ENCODE results near the gene FXYD7.
"Not testable (repeated sequence)": the region's sequence is repeated elsewhere in the genome, so short reads cannot be mapped to it uniquely, and the experiment has no call there.

Gene FXYD7

DNA sequence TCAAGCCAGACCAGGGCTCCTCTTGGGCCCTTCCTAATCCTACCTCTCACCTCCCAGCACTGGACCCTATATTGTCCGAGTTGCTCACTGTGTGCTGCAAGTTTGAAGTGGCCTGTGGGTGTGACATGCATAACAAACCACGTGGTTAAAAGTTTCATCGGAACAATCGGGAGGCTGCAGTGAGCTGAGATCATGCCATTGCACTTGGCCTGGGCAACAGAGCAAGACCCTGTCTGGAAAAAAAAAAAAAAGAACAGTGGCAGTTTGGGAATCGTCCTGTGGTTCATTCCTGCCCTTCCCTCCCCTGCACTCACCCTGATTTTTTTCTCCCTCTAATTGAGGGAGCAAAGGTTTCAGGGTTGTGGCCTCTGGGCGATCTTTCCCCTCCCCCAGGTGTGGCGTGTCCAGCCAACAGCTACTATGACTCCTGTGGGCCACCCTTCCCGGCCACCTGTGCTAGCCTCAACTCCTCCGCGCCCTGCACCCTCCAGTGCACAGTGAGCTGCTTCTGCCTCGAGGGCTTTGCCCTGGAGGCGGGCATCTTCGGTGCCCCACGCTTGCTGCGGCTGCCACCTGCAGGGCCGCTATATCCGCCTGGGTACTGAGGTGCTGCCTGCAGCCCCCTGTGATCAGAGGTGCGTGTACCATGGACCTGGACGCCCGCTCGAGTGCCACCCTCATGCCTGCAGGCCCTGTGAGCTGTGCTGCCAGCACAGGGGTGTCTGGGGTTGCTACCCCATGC, 43.7 kb upstream of the FXYD7 start:
- in situ Hi-C loops (cut with MboI; ENCODE audit: low pct_unique_long_range_greater_than_20kb, low sequenced_read_pairs, unreplicated experiment), result no loop called here
- TF ChIP-seq, protein P1, sequence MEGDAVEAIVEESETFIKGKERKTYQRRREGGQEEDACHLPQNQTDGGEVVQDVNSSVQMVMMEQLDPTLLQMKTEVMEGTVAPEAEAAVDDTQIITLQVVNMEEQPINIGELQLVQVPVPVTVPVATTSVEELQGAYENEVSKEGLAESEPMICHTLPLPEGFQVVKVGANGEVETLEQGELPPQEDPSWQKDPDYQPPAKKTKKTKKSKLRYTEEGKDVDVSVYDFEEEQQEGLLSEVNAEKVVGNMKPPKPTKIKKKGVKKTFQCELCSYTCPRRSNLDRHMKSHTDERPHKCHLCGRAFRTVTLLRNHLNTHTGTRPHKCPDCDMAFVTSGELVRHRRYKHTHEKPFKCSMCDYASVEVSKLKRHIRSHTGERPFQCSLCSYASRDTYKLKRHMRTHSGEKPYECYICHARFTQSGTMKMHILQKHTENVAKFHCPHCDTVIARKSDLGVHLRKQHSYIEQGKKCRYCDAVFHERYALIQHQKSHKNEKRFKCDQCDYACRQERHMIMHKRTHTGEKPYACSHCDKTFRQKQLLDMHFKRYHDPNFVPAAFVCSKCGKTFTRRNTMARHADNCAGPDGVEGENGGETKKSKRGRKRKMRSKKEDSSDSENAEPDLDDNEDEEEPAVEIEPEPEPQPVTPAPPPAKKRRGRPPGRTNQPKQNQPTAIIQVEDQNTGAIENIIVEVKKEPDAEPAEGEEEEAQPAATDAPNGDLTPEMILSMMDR (IDR thresholded peaks at IDR 0.05; ENCODE audit: extremely low read depth, insufficient read depth, missing control alignments), result no peak
- DNase-seq (ENCODE audit: low spot score), result no peak

DNA sequence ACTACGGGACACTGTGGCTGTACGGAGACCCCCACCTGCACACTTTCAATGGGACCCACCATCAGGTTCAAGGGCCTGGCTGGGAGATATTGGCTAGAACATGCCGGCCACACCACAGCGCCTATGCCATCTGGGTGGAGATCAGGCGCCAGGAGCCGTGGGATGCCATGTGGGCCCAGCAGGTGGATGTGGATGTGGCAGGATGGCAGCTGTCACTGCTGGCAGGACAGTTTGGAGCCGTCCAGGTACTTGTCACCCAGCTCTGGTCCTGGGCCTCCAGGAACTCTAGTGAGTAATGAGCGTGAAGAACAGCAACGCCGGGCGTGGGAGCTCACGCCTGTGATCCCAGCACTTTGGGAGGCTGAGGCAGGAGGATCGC, 43.2 kb upstream of the FXYD7 start:
- no peak for DNase-seq (ENCODE audit: low spot score)
- in situ Hi-C loops (cut with MboI; ENCODE audit: low pct_unique_long_range_greater_than_20kb, low sequenced_read_pairs, unreplicated experiment), result no loop called here
- TF ChIP-seq, protein P1 (IDR thresholded peaks at IDR 0.05; ENCODE audit: extremely low read depth, insufficient read depth, missing control alignments), result no peak

DNA sequence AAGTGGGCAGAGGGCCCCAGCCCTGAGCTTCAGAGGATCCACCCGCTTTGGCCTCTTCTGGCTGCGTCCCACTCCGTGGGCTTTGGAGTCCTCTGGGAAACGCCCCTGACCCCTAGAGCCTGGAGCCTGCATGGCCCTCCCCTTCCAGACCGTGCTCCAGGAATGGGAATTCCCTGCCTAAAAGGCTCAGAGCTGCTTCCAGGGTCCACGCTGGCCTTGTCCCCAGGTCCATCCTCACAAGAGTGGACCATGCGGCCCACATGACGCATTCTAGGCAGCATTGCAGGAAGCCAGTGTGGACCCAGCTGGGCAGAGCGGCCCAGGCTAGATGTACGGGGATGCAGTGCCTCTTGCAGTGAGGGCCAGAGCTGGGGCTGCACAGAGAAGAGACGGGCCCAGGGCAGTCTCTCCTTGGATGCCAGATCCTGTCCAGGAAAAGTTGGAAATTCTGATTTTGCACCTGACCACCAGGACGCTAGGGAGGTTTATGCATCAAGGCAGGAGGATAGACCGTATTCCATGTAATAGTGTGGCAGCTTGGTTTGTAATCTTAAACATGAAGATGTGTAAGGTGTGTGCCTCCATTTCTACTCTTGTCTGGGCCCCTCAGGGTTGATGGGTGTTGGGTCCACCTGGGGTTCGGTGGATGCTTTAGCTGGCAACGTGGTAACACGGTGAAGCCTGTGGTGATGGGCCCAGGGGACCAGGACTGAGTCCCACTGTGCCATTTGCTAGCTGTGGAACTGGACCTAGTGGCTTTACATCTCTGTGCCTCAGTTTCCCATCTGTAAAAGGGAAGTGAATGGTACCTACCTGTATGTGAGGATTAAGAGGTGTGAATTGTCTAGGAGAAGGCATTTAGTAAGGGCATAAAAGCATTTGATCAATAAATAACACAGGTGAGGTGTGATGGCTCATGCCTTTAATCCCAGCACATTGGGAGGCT, 42.2 kb upstream of the FXYD7 start:
- DNase-seq (ENCODE audit: low spot score), result no peak
- in situ Hi-C loops (cut with MboI; ENCODE audit: low pct_unique_long_range_greater_than_20kb, low sequenced_read_pairs, unreplicated experiment), result no loop called here
- TF ChIP-seq, protein P1 (IDR thresholded peaks at IDR 0.05; ENCODE audit: extremely low read depth, insufficient read depth, missing control alignments), result no peak

GRCh38 chr19:35101949-35102348, 41.1 kb upstream of the FXYD7 start:
- DNase-seq (ENCODE audit: low spot score); in situ Hi-C loops (cut with MboI; ENCODE audit: low pct_unique_long_range_greater_than_20kb, low sequenced_read_pairs, unreplicated experiment): not testable (repeated sequence)

DNA sequence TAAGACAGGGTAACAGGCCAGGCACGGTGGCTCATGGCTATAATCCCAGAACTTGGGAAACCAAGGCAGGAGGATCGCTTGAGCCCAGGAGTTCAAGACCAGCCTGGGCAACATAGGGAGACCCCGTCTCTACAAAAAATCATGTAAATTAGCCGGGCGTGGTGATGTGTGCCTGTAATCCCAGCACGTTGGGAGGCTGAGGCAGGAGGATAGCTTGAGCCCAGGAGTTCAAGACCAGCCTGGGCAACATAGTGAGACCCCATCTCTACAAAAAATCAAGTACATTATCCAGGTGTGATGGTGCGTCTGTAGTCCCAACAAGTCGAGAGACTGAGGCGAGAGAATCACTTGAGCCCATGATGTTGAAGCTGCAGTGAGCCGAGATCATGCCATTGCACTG, 39.4 kb upstream of the FXYD7 start:
- DNase-seq (ENCODE audit: low spot score); in situ Hi-C loops (cut with MboI; ENCODE audit: low pct_unique_long_range_greater_than_20kb, low sequenced_read_pairs, unreplicated experiment): not testable (repeated sequence)

GRCh38 chr19:35104361-35104760, 38.7 kb upstream of the FXYD7 start:
- no peak for DNase-seq (ENCODE audit: low spot score)
- in situ Hi-C loops (cut with MboI; ENCODE audit: low pct_unique_long_range_greater_than_20kb, low sequenced_read_pairs, unreplicated experiment), result no loop called here
- TF ChIP-seq, protein P1 (IDR thresholded peaks at IDR 0.05; ENCODE audit: extremely low read depth, insufficient read depth, missing control alignments), result no peak

DNA sequence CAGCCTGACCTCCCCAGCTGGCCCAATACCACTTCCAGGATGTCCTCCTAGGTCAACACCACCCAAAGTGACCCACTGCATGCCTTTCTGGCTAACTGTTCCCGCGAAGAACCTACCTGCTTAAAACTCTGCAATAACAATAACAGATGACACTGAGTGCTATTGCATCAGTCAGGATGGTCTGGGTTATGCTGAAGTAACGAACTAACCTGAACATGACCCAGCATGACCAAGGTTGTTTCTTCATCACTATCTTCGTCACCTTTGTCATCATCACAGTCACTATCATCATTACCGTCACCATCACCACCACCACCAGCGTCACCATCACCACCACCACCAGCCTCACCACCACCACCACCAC, 38.0 kb upstream of the FXYD7 start:
- DNase-seq (ENCODE audit: low spot score), result no peak
- in situ Hi-C loops (cut with MboI; ENCODE audit: low pct_unique_long_range_greater_than_20kb, low sequenced_read_pairs, unreplicated experiment), result no loop called here
- TF ChIP-seq, protein P1 (IDR thresholded peaks at IDR 0.05; ENCODE audit: extremely low read depth, insufficient read depth, missing control alignments), result no peak

Data from GM13977 (cell line).